Thoracic aorta (tissue), 2 donors: ENCODE data around the gene RPTOR. TPM values are rescaled to one million over a fixed set of nuclear protein-coding genes. Genes with fewer than 3 reads are reported as not detected.

Experiments used
- ATAC-seq: fragments of 150-250 bp; one replicate; pipeline ENCODE4 v1.8.0; 2017; ENCODE audit warnings: low read depth; ENCODE audit not compliant: insufficient number of reproducible peaks, low FRiP score
- DNase-seq: peaks from one replicate; pipeline ENCODE4 v3.0.0-alpha.2; 2020; ENCODE audit warnings: low spot score
- H3K27ac ChIP-seq, 2 donors: fragments of 200-600 bp; sonication (generic); 1 replicate in 1 of 2; 2 replicates in 1 of 2; pipeline ENCODE4 v1.5.1; 2016; ENCODE audit warnings: mild to moderate bottlenecking in 2 of 2, moderate library complexity in 2 of 2
- H3K27me3 ChIP-seq: fragments of 200-600 bp; sonication (generic); replicated peaks from 2 replicates; pipeline ENCODE4 v1.6.0; 2016; ENCODE audit warnings: mild to moderate bottlenecking; ENCODE audit not compliant: insufficient read depth
- H3K36me3 ChIP-seq: fragments of 200-600 bp; sonication (generic); one replicate; pipeline ENCODE4 v1.5.1; 2016
- H3K4me1 ChIP-seq, 2 donors: fragments of 200-600 bp; sonication (generic); 1 replicate in 1 of 2; 2 replicates in 1 of 2; pipeline versions ENCODE4 v1.5.1 to v1.6.0; 2016; ENCODE audit warnings: low read depth in 2 of 2, mild to moderate bottlenecking in 1 of 2; ENCODE audit not compliant: control insufficient read depth in 1 of 2
- H3K4me3 ChIP-seq: fragments of 200-600 bp; sonication (generic); 2 replicates; pipeline ENCODE4 v1.5.1; 2016; ENCODE audit warnings: mild to moderate bottlenecking
- H3K9me3 ChIP-seq: fragments of 200-600 bp; sonication (generic); 2 replicates; pipeline ENCODE4 v1.5.1; 2016
- CTCF ChIP-seq: fragments of 200-600 bp; sonication (generic); IDR thresholded peaks from one replicate; pipeline ENCODE4 v1.5.1; 2019; ENCODE audit warnings: antibody characterized with exemption
- total RNA-seq, 2 donors: library from RNA; depleted of rRNA; stranded (reverse); fragments of >200 nt; gene quantifications; one replicate each; pipeline versions ENCODE4 v1.1.0 to v1.2.3, GENCODE V29; 2016

RPTOR gene
- total RNA-seq, 2 donors from 2014 or later = 42.0 to 47.4 TPM

GRCh38 chr17:80908776-80909175 lies 364.1 kb downstream of the RPTOR start:
- peaks cover 14% of the 10 kb centered on the region for H3K36me3 ChIP-seq
- no peaks in the 10 kb centered on the region for H3K4me1 ChIP-seq
- H3K4me3 ChIP-seq = no peak overlapping the region
- ATAC-seq = no peak
- DNase-seq = no peak
- H3K27ac ChIP-seq = no peak overlapping the region
- TF ChIP-seq CTCF = no peak
- no peaks in the 10 kb centered on the region for H3K9me3 ChIP-seq
- no peaks in the 10 kb centered on the region for H3K27me3 ChIP-seq

- Histone ChIP-seq H3K4me1 (no peaks in the 10 kb centered on the region), H3K27me3 (no peaks in the 10 kb centered on the region), H3K36me3 (peaks cover 14% of the 10 kb centered on the region), H3K9me3 (no peaks in the 10 kb centered on the region), H3K27ac (no peak overlapping the region), H3K4me3 (no peak overlapping the region)
- no peak for TF ChIP-seq CTCF
- DNase-seq = no peak
- ATAC-seq = no peak
These were observed 365.0 kb downstream of the RPTOR start for GRCh38 chr17:80909635-80910034.

- Histone ChIP-seq H3K36me3 (peaks cover 14% of the 10 kb centered on the region), H3K9me3 (no peaks in the 10 kb centered on the region)
- no peak for DNase-seq
These were observed 365.4 kb downstream of the RPTOR start for GRCh38 chr17:80910043-80910442.

GRCh38 chr17:80912476-80912875 lies 367.8 kb downstream of the RPTOR start:
- peaks cover 14% of the 10 kb centered on the region for H3K36me3 ChIP-seq

More at GRCh38 chr17:80910043-80910442, 365.4 kb downstream of the RPTOR start:
- no peaks in the 10 kb centered on the region for H3K4me1 ChIP-seq
- no peak for TF ChIP-seq CTCF
- H3K27ac ChIP-seq = no peak overlapping the region
- no peaks in the 10 kb centered on the region for H3K27me3 ChIP-seq
- no peak overlapping the region for H3K4me3 ChIP-seq
- ATAC-seq = no peak

More at GRCh38 chr17:80912476-80912875, 367.8 kb downstream of the RPTOR start:
- Histone ChIP-seq H3K27me3 (no peaks in the 10 kb centered on the region), H3K4me3 (no peak overlapping the region), H3K4me1 (no peaks in the 10 kb centered on the region), H3K9me3 (no peaks in the 10 kb centered on the region), H3K27ac (no peak overlapping the region)
- ATAC-seq = no peak
- no peak for TF ChIP-seq CTCF
- no peak for DNase-seq
